Measurements from ENCODE around the gene ADGRE3.
"Not testable (repeated sequence)": the region's sequence is repeated elsewhere in the genome, so short reads cannot be mapped to it uniquely, and the experiment has no call there.

- TF ChIP-seq EZH2phosphoT487 (IDR thresholded peaks at IDR 0.05; ENCODE audit: borderline replicate concordance, low read length); CTCF (conservative IDR thresholded peaks at IDR 0.05; ENCODE audit: low read depth, low read length): not testable (repeated sequence)
Measured at GRCh38 chr19:14624491-14624890, 50.2 kb downstream of the ADGRE3 start.
